ENCODE measurements around the gene LDHB. TPM values are rescaled to one million over a fixed set of nuclear protein-coding genes. Genes with fewer than 3 reads are reported as not detected.
A peak's percentile ranks its signal among the peaks of the same experiment; 100 is the strongest.

Gene LDHB
- total RNA-seq, 1 experiment from 2014 or later: 1,343 TPM

GRCh38 chr12:21694660-21695059, 37.0 kb upstream of the LDHB start:
- H2BK15ac ChIP-seq (ENCODE audit: low read depth, low read length): no peak overlapping the region
- WGBS (ENCODE audit: extremely low coverage, insufficient read length, low lambda C conversion rate): no CpG with 5 or more reads among the region's 10 CpGs
- no peak overlapping the region for H2BK20ac ChIP-seq (ENCODE audit: low read depth, low read length, poor library complexity, severe bottlenecking)
- H4K5ac ChIP-seq (ENCODE audit: insufficient read length, low read depth, low read length): no peak overlapping the region
- H4K8ac ChIP-seq (replicated peaks; ENCODE audit: insufficient read length, low read depth, low read length): no peak overlapping the region
- DNase-seq: no peak
- no peak overlapping the region for H3K56ac ChIP-seq (ENCODE audit: insufficient read length, low read depth, low read length)
- no peak overlapping the region; the same call in 1 of the 2 replicates for H3K14ac ChIP-seq (ENCODE audit: insufficient read depth, low read length)
- H4K91ac ChIP-seq (ENCODE audit: insufficient read length, low read depth, low read length): no peak overlapping the region
- Mint-ChIP-seq H3K4me3 (no peak overlapping the region), H3K27ac (peak overlapping the region in 1 of 3 experiments; percentile 45; a peak in 2 of 7 replicates), H3K4me1 (peaks cover 7 to 8% of the 10 kb centered on the region in 2 experiments), H3K36me3 (ENCODE audit: insufficient read depth in 1 of 3, low read depth in 3 of 3) (0 out of 7 replicates have a peak, but pooled peaks cover 0 to 2% (median 0%) of the 10 kb centered on the region in 3 experiments), H3K9me3 (peaks cover 3% of the 10 kb centered on the region in 2 experiments; a peak in 1 of 5 replicates), H3K27me3 (ENCODE audit: low read depth) (no peaks in the 10 kb centered on the region)
- TF ChIP-seq, protein P1, sequence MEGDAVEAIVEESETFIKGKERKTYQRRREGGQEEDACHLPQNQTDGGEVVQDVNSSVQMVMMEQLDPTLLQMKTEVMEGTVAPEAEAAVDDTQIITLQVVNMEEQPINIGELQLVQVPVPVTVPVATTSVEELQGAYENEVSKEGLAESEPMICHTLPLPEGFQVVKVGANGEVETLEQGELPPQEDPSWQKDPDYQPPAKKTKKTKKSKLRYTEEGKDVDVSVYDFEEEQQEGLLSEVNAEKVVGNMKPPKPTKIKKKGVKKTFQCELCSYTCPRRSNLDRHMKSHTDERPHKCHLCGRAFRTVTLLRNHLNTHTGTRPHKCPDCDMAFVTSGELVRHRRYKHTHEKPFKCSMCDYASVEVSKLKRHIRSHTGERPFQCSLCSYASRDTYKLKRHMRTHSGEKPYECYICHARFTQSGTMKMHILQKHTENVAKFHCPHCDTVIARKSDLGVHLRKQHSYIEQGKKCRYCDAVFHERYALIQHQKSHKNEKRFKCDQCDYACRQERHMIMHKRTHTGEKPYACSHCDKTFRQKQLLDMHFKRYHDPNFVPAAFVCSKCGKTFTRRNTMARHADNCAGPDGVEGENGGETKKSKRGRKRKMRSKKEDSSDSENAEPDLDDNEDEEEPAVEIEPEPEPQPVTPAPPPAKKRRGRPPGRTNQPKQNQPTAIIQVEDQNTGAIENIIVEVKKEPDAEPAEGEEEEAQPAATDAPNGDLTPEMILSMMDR (conservative IDR thresholded peaks at IDR 0.05): no peak
- H2BK12ac ChIP-seq (ENCODE audit: insufficient read length, low read depth, low read length): no peak overlapping the region
- no peak overlapping the region for H3K4ac ChIP-seq (ENCODE audit: low read depth, low read length)
- H3K79me2 ChIP-seq (ENCODE audit: insufficient read depth, low read length): no peaks in the 10 kb centered on the region
- H3K18ac ChIP-seq (ENCODE audit: insufficient read length, low read depth, low read length): no peak overlapping the region
- no peak overlapping the region for H3K23ac ChIP-seq (ENCODE audit: insufficient read length, low read depth, low read length)
- H3K27me3 ChIP-seq (ENCODE audit: insufficient read depth, low read length): no peaks in the 10 kb centered on the region
- H3K9ac ChIP-seq (ENCODE audit: extremely low read depth, insufficient read length, low read length): no peak overlapping the region
- no peak overlapping the region for H2AFZ ChIP-seq (ENCODE audit: low read length)
- no peaks in the 10 kb centered on the region for H3K4me1 ChIP-seq (ENCODE audit: insufficient read depth, low read length)
- H3K23me2 ChIP-seq (ENCODE audit: insufficient read length, low read depth, low read length, poor library complexity, severe bottlenecking): no peaks in the 10 kb centered on the region
- H2BK120ac ChIP-seq (ENCODE audit: low read depth, low read length, poor library complexity, severe bottlenecking): no peak overlapping the region
- no peak overlapping the region for H3K27ac ChIP-seq (ENCODE audit: insufficient read length, low read depth, low read length)
- no peaks in the 10 kb centered on the region for H3K9me3 ChIP-seq (ENCODE audit: control insufficient read depth, low read depth, low read length)
- H3K79me1 ChIP-seq (ENCODE audit: insufficient read depth, low read depth, low read length, poor library complexity, severe bottlenecking): no peaks in the 10 kb centered on the region
- no peaks in the 10 kb centered on the region for H4K20me1 ChIP-seq (ENCODE audit: control insufficient read depth, insufficient read depth, insufficient read length)
- H3T11ph ChIP-seq (ENCODE audit: low read length): no peak overlapping the region
- H3K4me2 ChIP-seq (ENCODE audit: insufficient read depth, insufficient read length, low read length): no peak overlapping the region
- no peak overlapping the region for H2AK5ac ChIP-seq (ENCODE audit: insufficient read length, low read length)
- no peak overlapping the region for H2BK5ac ChIP-seq (ENCODE audit: insufficient read length, low read length)

Measured in H9 (cell line).